HG03378 (cell line): ENCODE data around the gene PCDHA6.
"Not testable (repeated sequence)": the region's sequence is repeated elsewhere in the genome, so short reads cannot be mapped to it uniquely, and the experiment has no call there.

Source experiments
- ATAC-seq: cut with Tn5 transposase; IDR thresholded peaks from one replicate; pipeline ENCODE4 v1.9.1; 2021; ENCODE audit warnings: mild to moderate bottlenecking, moderate library complexity; ENCODE audit not compliant: unreplicated experiment

Gene PCDHA6

DNA sequence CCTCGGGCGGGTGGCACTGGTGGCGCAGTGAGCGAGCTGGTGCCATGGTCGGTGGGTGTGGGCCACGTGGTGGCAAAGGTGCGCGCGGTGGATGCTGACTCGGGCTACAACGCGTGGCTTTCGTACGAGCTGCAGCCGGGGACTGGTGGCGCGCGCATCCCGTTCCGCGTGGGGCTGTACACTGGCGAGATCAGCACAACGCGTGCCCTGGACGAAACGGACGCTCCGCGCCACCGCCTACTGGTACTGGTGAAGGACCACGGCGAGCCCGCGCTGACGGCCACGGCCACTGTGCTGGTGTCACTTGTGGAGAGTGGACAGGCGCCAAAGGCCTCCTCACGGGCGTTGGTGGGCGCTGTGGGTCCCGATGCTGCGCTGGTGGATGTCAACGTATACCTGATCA, 18.9 kb upstream of the PCDHA6 start:
- no peak for ATAC-seq

DNA sequence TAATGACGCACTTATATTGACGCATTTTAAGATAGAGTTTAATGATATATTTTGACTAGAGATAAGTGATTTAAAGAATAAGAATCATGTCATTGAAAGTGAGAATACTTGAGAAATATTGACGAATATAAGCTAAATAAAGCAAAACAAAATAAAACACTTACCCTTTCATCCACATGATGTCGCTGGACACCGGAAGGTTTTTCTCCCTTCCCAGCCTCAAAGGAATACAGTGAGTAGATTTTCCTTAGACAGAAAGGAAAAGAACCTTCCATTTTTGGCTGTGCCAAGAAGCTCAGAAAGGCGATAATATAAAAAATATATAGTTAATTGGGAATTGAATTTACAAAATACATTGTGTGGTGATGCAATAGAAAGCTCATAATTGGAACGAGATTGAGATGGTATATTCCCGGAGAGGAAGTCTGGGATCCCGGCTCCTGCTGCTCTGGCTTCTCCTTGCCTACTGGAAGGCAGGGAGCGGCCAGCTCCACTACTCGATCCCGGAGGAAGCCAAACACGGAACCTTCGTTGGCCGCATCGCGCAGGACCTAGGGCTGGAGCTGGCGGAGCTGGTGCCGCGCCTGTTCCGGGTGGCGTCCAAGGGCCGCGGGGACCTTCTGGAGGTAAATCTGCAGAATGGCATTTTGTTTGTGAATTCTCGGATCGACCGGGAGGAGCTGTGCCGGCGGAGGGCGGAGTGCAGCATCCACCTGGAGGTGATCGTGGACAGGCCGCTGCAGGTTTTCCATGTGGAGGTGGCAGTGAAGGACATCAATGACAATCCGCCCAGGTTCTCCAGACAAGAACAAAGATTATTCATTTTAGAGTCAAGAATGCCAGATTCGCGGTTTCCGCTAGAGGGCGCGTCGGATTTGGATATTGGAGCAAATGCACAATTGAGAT, 6.1 kb upstream of the PCDHA6 start, which contains the start of gene PCDHA5:
Gene PCDHA5 (plus strand): TSS at position 239 of the 906 bp plus-strand sequence.
- no peak for ATAC-seq

DNA sequence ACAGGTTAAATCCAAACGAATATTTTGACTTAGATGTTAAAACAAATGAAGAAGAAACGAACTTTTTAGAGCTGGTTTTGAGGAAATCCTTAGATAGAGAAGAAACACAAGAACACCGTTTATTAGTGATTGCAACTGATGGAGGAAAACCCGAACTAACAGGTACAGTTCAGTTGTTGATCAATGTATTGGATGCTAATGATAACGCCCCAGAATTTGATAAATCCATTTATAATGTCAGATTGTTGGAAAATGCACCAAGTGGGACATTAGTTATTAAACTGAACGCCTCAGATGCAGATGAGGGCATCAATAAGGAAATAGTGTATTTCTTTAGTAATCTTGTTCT, 5.5 kb upstream of the PCDHA6 start:
- no peak for ATAC-seq

DNA sequence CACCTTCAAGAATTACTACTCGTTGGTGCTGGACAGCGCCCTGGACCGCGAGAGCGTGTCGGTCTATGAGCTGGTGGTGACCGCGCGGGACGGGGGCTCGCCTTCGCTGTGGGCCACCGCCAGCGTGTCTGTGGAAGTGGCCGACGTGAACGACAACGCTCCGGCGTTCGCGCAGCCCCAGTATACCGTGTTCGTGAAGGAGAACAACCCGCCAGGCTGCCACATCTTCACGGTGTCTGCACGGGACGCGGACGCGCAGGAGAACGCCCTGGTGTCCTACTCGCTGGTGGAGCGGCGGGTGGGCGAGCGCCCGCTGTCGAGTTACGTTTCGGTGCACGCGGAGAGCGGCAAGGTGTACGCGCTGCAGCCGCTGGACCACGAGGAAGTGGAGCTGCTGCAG, 4.8 kb upstream of the PCDHA6 start:
- ATAC-seq, result not testable (repeated sequence)

DNA sequence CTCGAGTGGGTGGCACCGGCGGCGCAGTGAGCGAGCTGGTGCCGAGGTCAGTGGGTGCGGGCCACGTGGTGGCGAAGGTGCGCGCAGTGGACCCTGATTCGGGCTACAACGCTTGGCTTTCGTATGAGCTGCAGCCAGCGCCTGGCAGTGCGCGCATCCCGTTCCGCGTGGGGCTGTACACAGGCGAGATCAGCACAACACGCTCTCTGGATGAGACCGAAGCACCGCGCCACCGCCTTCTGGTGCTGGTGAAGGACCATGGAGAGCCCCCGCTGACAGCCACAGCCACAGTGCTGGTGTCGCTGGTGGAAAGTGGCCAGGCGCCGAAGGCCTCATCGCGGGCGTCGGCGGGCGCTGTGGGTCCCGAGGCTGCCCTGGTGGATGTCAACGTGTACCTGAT, 4.3 kb upstream of the PCDHA6 start:
- ATAC-seq, result no peak

DNA sequence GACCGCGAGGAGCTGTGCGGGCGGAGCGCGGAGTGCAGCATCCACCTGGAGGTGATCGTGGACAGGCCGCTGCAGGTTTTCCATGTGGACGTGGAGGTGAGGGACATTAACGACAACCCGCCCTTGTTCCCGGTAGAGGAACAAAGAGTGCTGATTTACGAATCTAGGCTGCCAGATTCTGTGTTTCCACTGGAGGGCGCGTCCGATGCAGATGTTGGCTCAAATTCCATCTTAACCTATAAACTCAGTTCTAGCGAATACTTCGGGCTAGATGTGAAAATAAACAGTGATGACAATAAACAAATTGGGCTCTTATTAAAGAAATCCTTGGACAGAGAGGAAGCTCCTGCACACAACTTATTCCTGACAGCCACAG, 590 bp downstream of the PCDHA6 start:
- no peak for ATAC-seq

DNA sequence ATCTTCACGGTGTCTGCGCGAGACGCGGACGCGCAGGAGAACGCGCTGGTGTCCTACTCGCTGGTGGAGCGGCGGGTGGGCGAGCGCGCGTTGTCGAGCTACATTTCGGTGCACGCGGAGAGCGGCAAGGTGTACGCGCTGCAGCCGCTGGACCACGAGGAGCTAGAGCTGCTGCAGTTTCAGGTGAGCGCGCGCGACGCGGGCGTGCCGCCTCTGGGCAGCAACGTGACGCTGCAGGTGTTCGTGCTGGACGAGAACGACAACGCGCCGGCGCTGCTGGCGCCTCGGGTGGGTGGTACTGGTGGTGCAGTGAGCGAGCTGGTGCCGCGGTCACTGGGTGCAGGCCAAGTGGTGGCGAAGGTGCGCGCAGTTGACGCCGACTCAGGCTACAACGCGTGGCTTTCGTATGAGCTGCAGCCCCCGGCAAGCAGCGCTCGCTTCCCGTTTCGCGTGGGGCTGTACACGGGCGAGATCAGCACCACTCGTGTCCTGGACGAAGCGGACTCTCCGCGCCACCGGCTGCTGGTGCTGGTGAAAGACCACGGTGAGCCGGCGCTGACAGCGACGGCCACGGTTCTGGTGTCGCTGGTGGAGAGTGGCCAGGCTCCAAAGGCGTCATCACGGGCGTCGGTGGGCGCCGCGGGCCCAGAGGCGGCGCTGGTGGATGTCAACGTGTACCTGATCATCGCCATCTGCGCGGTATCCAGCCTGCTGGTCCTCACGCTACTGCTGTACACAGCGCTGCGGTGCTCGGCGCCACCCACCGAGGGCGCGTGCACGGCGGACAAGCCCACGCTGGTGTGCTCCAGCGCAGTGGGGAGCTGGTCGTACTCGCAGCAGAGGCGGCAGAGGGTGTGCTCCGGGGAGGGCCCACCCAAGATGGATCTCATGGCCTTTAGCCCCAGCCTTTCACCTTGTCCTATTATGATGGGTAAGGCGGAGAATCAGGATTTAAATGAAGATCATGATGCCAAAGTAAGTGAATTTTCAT, 2.0 kb downstream of the PCDHA6 start:
- ATAC-seq, result not testable (repeated sequence)

DNA sequence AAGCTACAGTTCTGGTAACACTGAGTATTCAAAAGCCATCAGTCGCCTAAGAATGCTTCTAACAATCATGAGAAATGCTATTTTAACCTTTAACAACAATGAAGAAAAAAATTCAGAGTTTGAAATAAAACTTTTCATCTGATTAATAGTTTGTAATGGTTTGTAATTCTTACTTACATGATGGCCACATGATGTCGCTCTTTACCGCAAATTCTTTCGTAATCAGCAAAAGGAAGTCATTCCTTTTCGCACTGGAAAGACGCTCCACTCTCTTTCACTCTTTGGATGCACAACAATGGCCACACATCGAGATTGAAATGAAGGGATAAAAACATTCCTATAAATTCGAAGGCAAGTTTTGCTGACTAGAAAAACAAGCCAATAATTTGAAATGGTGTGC, 6.2 kb downstream of the PCDHA6 start, which contains the start of gene PCDHA7:
Gene PCDHA7 (plus strand): TSS at position 277 of the 400 bp plus-strand sequence. CDS start 115 bp downstream, at position 392.
- ATAC-seq, result no peak

DNA sequence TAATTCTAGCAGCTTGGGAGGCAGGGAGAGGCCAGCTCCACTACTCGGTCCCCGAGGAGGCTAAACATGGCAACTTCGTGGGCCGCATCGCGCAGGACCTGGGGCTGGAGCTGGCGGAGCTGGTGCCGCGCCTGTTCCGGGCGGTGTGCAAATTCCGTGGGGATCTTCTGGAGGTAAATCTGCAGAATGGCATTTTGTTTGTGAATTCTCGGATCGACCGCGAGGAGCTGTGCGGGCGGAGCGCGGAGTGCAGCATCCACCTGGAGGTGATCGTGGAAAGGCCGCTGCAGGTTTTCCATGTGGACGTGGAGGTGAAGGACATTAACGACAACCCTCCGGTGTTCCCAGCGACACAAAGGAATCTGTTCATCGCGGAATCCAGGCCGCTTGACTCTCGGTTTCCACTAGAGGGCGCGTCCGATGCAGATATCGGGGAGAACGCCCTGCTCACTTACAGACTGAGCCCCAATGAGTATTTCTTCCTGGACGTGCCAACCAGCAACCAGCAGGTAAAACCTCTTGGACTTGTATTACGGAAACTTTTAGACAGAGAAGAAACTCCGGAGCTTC, 6.8 kb downstream of the PCDHA6 start:
- ATAC-seq, result not testable (repeated sequence)

DNA sequence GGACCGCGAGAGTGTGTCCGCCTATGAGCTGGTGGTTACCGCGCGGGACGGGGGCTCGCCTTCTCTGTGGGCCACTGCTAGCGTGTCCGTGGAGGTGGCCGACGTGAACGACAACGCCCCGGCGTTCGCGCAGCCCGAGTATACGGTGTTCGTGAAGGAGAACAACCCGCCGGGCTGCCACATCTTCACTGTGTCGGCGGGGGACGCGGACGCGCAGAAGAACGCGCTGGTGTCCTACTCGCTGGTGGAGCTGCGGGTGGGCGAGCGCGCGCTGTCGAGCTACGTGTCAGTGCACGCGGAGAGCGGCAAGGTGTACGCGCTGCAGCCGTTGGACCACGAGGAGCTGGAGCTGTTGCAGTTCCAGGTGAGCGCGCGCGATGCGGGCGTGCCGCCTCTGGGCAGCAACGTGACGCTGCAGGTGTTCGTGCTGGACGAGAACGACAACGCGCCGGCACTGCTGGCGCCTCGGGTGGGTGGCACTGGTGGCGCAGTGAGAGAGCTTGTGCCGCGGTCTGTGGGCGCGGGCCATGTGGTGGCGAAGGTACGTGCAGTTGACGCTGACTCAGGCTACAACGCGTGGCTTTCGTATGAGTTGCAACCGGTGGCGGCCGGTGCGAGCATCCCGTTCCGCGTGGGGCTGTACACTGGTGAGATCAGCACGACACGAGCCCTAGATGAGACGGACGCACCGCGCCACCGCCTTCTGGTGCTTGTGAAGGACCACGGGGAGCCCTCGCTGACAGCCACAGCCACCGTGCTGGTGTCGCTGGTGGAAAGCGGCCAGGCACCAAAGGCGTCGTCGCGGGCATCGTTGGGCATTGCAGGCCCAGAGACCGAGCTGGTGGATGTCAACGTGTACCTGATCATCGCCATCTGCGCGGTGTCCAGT, 8.1 kb downstream of the PCDHA6 start:
- no peak for ATAC-seq

DNA sequence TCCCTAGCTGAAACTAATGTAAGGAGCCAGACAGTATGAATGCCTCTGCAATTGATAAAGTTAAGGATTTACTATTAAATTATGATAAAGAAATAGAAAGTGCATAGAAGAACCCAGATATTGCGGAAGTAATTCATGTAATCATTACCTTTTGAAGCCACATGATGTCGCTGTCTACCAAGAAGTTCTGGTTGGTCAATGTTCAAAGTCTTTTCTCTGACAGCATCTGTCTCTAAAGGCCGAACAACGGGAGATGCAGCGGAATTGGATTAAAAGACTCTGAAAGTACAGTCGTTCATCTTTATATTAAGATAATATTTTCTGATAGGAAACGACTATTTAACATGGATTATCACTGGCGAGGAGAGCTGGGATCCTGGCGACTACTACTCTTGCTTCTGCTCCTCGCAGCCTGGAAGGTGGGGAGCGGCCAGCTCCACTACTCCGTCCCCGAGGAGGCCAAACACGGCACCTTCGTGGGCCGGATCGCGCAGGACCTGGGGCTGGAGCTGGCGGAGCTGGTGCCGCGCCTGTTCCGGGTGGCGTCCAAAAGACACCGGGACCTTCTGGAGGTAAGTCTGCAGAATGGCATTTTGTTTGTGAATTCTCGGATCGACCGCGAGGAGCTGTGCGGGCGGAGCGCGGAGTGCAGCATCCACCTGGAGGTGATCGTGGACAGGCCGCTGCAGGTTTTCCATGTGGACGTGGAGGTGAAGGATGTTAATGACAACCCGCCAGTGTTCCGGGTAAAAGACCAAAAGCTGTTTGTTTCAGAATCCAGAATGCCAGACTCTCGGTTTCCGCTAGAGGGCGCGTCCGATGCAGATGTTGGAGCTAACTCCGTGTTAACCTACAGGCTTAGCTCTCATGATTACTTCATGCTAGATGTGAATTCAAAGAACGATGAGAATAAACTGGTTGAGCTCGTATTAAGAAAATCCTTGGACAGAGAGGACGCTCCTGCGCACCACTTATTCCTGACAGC, 13.5 kb downstream of the PCDHA6 start, which contains the start of gene PCDHA8:
Gene PCDHA8 (plus strand): TSS at position 210 of the 985 bp plus-strand sequence. CDS start 135 bp downstream, at position 345.
- ATAC-seq, result no peak

DNA sequence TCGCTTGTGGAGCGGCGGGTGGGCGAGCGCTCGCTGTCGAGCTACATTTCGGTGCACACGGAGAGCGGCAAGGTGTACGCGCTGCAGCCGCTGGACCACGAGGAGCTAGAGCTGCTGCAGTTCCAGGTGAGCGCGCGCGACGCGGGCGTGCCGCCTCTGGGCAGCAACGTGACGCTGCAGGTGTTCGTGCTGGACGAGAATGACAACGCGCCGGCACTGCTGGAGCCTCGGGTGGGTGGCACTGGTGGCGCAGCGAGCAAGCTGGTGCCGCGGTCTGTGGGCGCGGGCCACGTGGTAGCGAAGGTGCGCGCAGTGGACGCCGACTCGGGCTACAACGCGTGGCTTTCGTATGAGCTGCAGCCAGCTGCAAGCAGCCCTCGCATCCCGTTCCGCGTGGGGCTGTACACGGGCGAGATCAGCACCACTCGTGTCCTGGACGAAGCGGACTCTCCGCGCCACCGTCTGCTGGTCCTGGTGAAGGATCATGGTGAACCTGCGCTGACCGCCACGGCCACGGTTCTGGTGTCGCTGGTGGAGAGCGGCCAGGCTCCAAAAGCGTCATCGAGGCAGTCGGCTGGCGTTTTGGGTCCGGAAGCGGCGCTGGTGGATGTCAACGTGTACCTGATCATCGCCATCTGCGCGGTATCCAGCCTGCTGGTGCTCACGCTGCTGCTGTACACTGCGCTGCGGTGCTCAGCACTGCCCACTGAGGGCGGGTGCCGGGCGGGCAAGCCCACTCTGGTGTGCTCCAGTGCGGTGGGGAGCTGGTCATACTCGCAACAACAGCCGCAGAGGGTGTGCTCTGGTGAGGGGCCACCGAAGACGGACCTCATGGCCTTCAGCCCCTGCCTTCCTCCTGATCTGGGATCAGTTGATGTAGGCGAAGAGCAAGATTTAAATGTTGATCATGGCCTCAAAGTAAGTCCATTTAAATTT, 15.3 kb downstream of the PCDHA6 start:
- ATAC-seq, result no peak

DNA sequence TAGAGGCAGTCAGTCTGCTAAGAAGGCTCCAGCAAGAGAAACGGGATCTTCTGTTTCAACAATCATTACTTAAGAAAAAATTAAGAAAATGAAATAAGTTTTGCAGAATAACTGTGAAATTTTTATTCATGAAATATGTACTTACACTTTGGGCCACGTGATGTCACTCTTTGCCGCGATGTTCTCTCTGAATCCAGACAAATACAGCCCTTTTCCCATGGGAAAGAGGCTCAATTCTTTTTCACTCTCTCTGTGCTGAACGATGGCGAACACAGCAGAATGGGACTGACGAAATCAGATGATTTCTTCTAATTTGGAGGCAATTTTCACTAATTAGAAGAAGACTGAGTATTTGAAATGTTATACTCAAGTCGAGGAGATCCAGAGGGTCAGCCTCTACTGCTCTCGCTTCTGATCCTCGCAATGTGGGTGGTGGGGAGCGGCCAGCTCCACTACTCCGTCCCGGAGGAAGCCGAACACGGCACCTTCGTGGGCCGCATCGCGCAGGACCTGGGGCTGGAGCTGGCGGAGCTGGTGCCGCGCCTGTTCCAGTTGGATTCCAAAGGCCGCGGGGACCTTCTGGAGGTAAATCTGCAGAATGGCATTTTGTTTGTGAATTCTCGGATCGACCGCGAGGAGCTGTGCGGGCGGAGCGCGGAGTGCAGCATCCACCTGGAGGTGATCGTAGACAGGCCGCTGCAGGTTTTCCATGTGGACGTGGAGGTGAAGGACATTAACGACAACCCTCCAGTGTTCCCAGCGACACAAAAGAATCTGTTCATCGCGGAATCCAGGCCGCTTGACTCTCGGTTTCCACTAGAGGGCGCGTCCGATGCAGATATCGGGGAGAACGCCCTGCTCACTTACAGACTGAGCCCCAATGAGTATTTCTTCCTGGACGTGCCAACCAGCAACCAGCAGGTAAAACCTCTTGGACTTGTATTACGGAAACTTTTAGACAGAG, 20.7 kb downstream of the PCDHA6 start, which contains the start of gene PCDHA9:
Gene PCDHA9 (plus strand): TSS at position 244 of the 964 bp plus-strand sequence. CDS start 114 bp downstream, at position 358.
- not testable (repeated sequence) for ATAC-seq

DNA sequence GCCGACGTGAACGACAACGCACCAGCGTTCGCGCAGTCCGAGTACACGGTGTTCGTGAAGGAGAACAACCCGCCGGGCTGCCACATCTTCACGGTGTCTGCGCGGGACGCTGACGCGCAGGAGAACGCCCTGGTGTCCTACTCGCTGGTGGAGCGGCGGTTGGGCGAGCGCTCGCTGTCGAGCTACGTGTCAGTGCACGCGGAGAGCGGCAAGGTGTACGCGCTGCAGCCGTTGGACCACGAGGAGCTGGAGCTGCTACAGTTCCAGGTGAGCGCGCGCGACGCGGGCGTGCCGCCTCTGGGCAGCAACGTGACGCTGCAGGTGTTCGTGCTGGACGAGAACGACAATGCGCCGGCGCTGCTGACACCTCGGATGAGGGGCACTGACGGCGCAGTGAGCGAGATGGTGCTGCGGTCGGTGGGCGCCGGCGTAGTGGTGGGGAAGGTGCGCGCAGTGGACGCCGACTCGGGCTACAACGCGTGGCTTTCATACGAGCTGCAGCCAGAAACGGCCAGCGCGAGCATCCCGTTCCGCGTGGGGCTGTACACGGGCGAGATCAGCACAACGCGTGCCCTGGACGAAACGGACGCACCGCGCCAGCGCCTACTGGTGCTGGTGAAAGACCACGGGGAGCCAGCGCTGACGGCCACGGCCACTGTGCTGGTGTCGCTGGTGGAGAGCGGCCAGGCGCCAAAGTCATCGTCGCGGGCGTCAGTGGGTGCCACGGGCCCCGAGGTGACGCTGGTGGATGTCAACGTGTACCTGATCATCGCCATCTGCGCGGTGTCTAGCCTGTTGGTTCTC, 22.3 kb downstream of the PCDHA6 start:
- ATAC-seq, result not testable (repeated sequence)
